ENCODE data around the gene CACNA1I.
A peak's percentile ranks its signal among the peaks of the same experiment; 100 is the strongest.

The CACNA1I gene

DNA sequence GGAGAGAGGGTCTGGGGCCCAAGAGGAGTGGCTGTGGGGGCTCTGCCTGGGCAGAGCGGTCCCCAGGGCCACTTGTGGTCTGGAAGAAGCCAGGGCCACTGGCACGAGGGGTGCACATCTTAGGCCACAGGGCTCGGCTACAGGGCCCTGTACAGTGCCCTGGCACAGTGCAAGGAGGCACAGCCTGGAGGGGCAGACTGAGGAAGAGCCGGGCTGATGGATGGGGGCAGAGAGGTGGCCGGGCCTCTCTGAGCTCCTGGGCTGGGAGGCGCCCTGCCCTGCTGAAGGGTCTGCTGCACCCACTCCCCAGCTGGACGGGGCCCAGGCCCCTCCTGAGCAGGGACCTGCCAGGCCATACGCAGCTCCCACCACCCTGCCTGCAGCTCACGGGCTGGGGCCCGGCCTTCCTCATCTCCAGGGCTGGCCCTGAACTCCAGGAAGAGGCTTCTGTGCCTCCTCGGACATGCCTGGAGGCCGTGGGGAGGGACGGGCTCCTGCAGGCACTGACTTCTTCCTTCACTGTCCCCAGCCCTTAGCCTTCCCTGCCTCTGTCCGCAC, 123.5 kb downstream of the CACNA1I start:
- no peak for DNase-seq (ENCODE audit: low spot score)

- no peak for DNase-seq (ENCODE audit: low spot score)
Measured at GRCh38 chr22:39697790-39698430, 127.4 kb downstream of the CACNA1I start.

DNA sequence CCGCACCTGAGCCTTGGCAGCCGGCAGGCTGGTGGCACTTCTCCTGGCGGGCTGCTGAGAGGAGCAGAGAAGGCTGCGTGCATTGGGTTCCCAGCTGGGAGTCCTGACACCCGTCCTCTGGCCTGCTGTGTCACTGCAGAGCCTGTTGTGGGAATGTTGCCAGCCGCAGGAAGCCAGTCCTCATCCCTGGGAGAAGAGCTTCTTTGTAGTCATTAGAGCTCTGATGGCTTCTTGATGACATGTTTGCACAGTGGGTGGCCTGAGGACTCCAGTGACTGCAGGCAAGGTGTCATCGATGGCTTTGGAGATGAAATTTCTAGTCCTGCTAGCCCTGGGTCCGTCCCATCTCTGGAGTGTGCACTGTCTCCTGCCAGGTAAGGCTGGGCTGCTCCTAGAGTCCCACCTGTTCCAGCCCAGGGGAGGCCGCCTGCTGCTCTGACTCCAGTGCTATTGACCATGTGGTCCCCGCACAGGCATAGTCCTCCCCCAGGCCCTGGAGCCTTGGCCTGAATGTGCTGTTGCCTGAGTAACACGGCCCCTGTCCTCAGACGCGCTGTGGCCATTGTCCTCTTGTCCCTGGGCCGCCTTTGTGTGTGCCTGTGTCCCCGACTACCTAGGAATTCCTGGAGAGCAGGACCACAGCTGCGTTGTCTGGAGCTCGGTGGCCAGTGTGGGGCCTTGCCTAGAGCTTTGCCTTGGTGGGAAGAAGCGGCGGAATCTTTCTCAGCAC, 129.2 kb downstream of the CACNA1I start:
- no peak for DNase-seq (ENCODE audit: low spot score)

GRCh38 chr22:39700565-39700964, 130.0 kb downstream of the CACNA1I start:
- DNase-seq (ENCODE audit: low spot score): no peak

GRCh38 chr22:39703091-39703490, 132.5 kb downstream of the CACNA1I start:
- no peak for DNase-seq (ENCODE audit: low spot score)

- peak; percentile 72 for DNase-seq (ENCODE audit: low spot score)
Measured at GRCh38 chr22:39703928-39704639, 133.5 kb downstream of the CACNA1I start.

DNA sequence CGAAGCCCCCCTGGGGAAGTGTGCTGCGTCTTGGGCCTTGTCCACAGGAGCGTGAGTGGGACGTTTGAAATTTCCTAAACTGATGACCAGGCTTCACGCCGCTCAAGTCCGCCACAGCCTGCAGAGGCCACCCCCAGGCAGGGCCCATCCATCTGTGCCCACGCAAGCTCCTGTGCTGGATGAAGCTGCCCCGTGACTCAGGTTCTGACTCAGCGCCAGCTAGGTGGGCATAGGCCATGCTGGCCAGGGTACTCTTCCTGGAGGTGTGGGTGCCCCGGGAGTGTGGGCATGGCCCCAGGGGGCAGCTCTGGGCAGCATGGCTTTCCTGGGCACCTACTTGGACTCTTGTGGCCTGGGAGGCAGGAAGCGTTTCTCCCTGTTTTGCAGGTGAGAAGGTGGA, 134.8 kb downstream of the CACNA1I start:
- DNase-seq (ENCODE audit: low spot score): no peak

GRCh38 chr22:39706376-39707140, 136.0 kb downstream of the CACNA1I start:
- DNase-seq (ENCODE audit: low spot score): no peak

- DNase-seq (ENCODE audit: low spot score): no peak
Measured at GRCh38 chr22:39707351-39707750, 136.8 kb downstream of the CACNA1I start.

- no peak for DNase-seq (ENCODE audit: low spot score)
Measured at GRCh38 chr22:39707816-39708215, 137.3 kb downstream of the CACNA1I start.

DNA sequence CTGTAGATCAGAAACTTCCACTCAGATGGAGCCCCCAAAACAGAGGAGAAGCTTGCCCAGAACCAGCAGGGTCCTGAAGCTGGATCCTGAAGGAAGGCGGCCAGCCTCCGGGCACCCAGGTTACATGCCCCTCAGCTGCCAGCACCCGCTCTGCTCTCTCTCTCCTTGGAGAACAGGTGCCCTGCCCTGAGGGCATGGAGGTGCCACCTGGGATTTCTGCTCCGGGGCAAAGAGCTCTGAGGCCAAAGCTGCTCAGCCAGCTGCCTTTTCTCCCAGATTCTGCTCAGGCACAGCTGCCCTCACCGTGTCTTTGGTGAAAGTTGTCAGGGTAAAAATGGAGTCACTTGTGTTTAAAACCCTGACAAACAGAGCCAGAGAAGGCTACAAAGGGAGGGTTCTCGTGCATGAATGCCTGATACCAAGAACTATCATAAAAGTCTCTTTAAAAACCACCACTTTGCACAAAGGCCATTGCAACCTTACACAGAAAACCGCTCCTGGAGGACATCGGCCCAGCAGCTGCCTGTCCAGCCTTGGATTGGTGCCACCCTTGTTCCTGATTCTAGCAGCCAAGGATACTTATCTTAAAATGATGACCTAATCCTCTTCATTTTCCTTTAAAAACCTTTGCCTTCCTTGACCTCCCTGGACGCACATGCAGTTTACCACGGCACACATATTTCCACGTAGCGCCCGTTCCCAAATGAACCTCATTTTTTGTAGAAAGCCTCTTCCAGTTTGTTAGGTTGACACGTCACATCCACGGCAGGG, 140.0 kb downstream of the CACNA1I start:
- no peak for DNase-seq (ENCODE audit: low spot score)

DNA sequence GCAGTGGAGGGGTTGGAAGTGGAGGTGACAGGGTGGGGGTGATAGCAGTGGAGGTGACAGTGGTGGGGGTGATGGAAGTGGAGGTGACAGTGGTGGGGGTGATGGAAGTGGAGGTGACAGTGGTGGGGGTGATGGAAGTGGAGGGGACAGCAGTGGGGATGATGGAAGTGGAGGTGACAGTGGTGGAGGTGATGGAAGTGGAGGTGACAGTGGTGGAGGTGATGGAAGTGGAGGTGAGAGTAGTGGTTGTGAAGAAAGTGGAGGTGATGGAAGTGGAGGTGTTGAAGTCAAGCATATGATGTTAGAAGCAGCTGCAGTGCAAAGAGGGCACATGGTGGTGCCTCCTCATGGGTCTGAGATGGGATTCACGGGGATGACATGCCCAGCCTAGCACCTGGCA, 141.5 kb downstream of the CACNA1I start:
- no peak for DNase-seq (ENCODE audit: low spot score)

DNA sequence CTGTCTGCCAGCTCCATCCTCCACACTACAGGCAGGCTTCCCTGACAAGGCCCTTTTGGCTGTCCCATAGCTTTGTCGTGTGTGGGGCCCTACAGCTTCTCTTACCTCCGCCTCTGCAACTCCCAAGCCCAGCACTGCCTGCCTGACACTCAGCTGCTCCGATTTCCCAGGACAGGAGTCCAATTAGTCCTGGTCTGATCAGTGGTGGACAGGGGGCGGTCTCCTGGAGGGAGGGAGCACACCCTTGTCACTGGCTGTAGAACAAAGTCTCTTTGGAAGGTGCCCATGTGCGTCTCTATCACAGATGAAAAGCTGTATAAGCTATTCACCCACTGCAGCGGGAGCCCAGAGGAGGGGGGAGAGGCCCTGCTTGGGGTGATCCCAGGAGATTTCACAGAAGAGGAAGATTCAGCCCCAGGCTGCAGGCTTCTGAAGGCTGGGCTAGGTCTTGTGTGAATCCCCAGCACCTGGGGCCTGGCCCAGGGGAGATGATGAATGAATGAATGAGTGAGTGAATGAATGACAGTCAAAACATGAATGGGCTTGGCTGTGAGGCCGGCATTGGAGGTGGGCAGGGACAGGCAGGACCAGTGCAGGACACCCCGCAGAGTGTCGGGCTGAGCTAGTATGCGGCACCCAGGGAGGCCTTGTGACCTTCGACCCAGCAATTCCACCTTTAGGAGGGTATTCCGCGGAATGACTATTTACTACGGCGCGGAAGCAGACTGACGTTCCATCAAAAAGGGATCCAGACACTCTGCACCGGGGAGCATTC, 142.4 kb downstream of the CACNA1I start:
- no peak for DNase-seq (ENCODE audit: low spot score)

DNA sequence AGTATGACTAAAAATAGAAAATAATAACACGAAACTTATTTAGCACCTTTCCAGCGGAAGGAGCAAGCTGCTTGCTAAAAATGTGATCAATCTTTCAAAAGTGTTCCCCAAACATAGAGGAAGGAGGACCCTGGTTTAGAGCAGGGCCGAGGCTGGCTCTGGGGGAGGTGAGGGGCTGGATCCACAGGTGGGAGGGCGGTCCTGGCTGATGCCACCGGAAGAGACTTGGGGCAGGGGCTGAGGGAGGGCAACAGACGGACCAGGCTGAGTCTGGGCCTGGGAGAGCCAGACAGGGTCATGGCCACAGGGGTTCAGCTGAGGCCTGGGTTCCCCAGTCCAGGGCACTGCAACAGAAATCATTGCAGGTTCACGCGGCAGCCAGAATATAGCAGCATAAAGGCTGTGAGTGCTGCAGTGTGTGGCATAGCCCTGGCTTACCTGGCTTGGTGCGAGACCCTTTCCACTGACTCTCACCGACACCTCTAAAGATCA, 143.3 kb downstream of the CACNA1I start:
- DNase-seq (ENCODE audit: low spot score): no peak

DNA sequence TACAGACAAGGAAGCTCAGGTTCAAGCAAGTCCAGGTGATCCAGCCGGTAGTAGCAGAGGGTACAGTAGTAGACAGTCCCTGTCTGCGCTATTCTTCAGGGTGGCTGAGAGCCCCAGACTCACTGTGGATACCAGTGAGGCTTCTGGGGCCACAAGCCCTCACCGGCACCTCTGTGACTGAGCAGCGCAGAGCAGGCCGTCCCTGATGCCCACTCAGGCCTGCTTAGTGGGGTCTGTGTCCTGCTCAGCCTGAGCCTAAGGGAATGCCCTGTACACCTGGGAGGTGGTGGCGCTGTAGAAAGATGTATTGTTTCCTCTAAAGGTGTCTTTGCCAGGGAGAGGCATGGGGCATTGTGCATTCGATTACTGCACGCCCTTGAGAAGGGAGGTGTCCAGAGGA, 143.8 kb downstream of the CACNA1I start:
- DNase-seq (ENCODE audit: low spot score): no peak

GRCh38 chr22:39715778-39716495, 145.4 kb downstream of the CACNA1I start:
- no peak for DNase-seq (ENCODE audit: low spot score)

DNA sequence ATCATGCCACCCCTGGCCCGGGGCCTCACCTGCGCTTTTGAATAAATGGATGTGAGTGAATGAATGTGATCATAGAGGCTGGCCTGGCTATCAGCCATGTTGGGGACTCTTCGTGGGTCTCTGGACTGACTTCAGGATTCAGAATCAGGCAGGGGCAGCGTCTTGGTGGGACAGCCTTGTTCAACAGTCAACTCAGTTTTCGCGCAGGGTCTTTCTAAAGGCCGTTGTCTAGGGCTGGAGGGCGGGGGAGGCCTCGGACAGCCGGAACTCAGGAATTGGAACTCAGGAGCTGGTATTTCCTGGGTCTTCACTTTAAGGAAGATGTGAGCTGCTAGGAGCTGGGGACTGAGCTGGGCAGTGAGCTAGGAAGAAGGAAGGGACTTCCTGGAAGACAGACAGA, 146.0 kb downstream of the CACNA1I start:
- DNase-seq (ENCODE audit: low spot score): no peak

DNA sequence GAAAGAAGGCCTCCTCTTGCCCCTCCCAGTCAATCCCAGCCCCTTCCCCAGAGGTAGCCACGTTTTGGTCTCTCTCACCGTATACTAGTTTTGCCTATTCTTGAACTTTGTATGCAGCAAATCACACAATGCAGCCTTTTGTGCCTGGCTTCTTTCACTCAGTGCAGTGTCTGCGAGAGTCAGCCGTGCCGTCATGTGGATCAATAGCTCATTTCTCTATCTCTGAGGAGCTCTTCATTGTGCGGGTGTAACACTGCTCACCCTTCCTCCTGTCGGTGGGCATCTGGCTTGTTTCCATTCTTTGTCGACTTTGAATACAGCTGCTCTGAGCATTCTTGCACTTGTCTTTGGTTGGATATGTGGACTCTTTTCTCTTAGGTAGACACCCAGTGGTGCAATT, 146.5 kb downstream of the CACNA1I start:
- no peak for DNase-seq (ENCODE audit: low spot score)

DNA sequence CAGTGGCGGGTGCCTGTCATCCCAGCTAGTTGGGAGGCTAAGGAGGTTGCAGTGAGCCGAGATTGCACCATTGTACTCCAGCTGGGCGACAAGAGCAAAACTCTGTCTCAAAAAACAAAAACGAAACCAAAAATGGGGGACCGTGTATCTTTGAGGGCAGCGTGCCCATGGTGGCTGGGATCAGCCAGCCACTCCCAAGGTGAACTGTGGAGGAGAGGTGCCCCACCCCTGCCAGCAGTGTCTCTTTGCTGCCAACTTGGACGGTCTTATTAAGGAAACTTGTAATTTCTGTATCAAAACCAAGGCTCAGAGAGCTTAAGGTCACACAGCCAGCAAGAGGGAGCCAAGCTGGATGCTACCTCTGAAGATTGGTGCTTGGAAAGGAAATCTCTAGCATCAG, 147.7 kb downstream of the CACNA1I start:
- DNase-seq (ENCODE audit: low spot score): no peak
